ENCODE measurements around the gene NCAM1.

Gene NCAM1

DNA sequence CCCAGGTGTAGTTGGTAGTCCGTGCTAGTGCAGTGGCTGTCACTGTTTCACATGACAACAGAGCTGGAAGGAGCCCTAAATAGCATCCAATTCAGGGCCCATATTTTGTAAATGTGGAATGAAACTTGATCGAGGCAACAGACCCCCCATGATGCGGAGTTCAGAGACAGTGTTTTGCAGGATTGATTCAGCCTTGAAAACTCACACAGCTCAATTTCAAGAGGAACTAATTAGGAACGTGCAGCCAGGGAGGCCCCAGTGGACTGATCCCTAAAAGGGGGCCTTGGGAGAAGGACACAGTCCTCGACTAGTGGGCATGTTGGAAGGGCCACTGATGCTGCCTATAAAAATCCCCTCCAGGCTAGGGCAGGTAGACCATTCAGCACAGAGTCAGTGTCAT is 292.2 kb downstream of the NCAM1 start:
- TF ChIP-seq CTCF (IDR thresholded peaks at IDR 0.05) = no peak

DNA sequence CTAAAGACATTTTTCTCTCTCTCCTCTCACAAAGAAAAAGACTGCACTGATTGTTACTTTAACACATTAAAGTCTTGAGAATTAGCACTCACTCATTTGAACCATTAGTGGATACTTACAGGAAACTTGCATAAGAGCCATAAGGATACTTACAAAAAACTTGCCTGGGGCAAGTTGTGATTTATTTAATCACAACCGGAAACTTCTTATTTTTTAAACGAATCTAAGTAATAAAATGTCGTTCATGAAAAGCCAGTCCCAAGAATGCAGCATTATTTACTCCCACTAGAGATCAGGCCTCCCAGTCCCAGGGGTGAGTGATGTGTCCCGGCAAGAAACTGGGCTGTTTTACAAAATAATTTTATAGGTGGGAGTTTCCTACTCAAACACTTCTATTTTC is 293.9 kb downstream of the NCAM1 start:
- no peak for TF ChIP-seq CTCF (IDR thresholded peaks at IDR 0.05)

DNA sequence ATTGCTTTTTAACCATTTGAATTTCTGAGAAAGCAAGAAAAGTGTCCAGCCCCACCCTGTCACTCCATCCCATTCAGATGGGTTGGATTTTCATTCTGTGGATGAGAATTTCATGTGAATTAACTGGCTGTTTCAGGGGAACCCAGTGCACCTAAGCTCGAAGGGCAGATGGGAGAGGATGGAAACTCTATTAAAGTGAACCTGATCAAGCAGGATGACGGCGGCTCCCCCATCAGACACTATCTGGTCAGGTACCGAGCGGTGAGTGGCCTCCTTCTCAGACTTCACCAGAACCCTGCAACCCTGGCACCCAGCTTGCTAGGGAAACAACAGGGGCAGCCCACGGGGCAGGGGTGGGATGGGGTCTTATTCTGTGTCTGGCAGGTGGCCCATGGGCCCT is 294.5 kb downstream of the NCAM1 start:
- no peak for TF ChIP-seq CTCF (IDR thresholded peaks at IDR 0.05)

- TF ChIP-seq CTCF (IDR thresholded peaks at IDR 0.05) = no peak
Measured at GRCh38 chr11:113256431-113257202, 295.4 kb downstream of the NCAM1 start.

- no peak for TF ChIP-seq CTCF (IDR thresholded peaks at IDR 0.05)
Measured at GRCh38 chr11:113260096-113260425, 298.8 kb downstream of the NCAM1 start.

- TF ChIP-seq CTCF (IDR thresholded peaks at IDR 0.05) = no peak
Measured at GRCh38 chr11:113260541-113260940, 299.3 kb downstream of the NCAM1 start.

GRCh38 chr11:113261709-113262475 is 300.7 kb downstream of the NCAM1 start:
- no peak for TF ChIP-seq CTCF (IDR thresholded peaks at IDR 0.05)
